Chondrocyte (in vitro differentiated cells): ENCODE measurements around the gene ZNF74. TPM values are rescaled to one million over a fixed set of nuclear protein-coding genes. Genes with fewer than 3 reads are reported as not detected.

Source experiments
- DNase-seq: peaks from one replicate; pipeline ENCODE4 v3.0.0; 2021; ENCODE audit warnings: mixed read lengths, low spot score
- H3K27ac Mint-ChIP-seq: one replicate; pipeline ENCODE4 v1.8.0; 2021; ENCODE audit warnings: mild to moderate bottlenecking, moderate library complexity, mixed read lengths; ENCODE audit not compliant: unreplicated experiment
- H3K27me3 Mint-ChIP-seq: 2 replicates; pipeline ENCODE4 v1.8.0; 2021; ENCODE audit warnings: low read depth, mixed read lengths
- H3K36me3 Mint-ChIP-seq: 2 replicates; pipeline ENCODE4 v1.8.0; 2021; ENCODE audit warnings: low read depth, mixed read lengths
- H3K4me1 Mint-ChIP-seq: 2 replicates; pipeline ENCODE4 v1.8.0; 2021; ENCODE audit warnings: low read depth, mild to moderate bottlenecking, mixed read lengths
- H3K4me3 Mint-ChIP-seq: one replicate; pipeline ENCODE4 v1.8.0; 2021; ENCODE audit warnings: mild to moderate bottlenecking, moderate library complexity, mixed read lengths; ENCODE audit not compliant: unreplicated experiment
- H3K9me3 Mint-ChIP-seq: 2 replicates; pipeline ENCODE4 v1.8.0; 2021; ENCODE audit warnings: low read depth, mixed read lengths
- total RNA-seq: library from RNA; stranded (reverse); gene quantifications from 3 replicates; pipeline ENCODE4 v1.2.1, GENCODE V29; 2021
- TF ChIP-seq, protein P1 (sequence below): fragments of 200-600 bp; sonication (generic); IDR thresholded peaks from 2 replicates; pipeline ENCODE4 v1.5.0; 2021; ENCODE audit warnings: antibody characterized with exemption, mild to moderate bottlenecking, moderate library complexity

The ZNF74 gene
- total RNA-seq, 1 donor from 2014 or later = 15.7 TPM

DNA sequence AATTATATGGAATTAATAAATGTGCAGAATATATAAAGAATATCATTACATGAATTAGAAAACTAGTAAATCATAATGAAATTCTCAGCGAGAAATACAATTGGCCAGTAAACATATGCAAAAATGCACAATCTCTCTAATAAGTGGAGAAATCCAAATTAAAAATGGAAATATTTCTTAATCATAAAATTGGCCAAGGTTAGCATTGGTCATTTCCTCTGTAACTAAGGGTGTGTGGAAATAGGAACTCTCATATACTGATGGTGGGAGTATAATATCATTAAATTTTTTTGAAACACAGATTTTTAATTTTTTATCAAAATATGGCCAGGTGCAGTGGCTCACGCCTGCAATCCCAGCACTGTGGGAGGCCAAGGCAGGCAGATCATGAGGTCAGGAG, 7.6 kb upstream of the ZNF74 start:
- H3K9me3 Mint-ChIP-seq = peaks cover 6% of the 10 kb centered on the region
- H3K36me3 Mint-ChIP-seq = no peaks in the 10 kb centered on the region
- peaks cover 21% of the 10 kb centered on the region for H3K27me3 Mint-ChIP-seq
- H3K4me1 Mint-ChIP-seq = no peaks in the 10 kb centered on the region
- H3K27ac Mint-ChIP-seq = no peak overlapping the region
- H3K4me3 Mint-ChIP-seq = no peak overlapping the region
- DNase-seq = no peak
- TF ChIP-seq, protein P1, sequence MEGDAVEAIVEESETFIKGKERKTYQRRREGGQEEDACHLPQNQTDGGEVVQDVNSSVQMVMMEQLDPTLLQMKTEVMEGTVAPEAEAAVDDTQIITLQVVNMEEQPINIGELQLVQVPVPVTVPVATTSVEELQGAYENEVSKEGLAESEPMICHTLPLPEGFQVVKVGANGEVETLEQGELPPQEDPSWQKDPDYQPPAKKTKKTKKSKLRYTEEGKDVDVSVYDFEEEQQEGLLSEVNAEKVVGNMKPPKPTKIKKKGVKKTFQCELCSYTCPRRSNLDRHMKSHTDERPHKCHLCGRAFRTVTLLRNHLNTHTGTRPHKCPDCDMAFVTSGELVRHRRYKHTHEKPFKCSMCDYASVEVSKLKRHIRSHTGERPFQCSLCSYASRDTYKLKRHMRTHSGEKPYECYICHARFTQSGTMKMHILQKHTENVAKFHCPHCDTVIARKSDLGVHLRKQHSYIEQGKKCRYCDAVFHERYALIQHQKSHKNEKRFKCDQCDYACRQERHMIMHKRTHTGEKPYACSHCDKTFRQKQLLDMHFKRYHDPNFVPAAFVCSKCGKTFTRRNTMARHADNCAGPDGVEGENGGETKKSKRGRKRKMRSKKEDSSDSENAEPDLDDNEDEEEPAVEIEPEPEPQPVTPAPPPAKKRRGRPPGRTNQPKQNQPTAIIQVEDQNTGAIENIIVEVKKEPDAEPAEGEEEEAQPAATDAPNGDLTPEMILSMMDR = no peak

DNA sequence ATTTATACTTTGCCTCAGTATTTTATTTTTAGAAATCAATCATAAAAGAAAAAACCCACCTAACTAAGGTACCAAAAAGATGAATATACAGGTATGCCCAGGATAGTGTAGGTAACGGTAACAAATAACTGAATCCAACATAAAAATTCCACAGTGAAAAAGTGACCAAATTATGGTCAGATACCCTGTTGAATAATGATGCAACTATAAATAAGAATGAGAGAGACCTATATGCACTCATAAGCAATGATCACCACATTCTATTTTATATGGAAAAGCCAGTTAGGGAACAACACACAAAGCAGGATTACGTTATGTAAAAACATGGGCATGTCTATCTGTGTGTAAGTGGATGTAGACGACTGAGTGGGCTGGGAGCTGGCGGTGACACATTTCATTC, 7.0 kb upstream of the ZNF74 start:
- TF ChIP-seq, protein P1 = no peak
- Mint-ChIP-seq H3K27ac (no peak overlapping the region), H3K4me1 (no peaks in the 10 kb centered on the region), H3K4me3 (no peak overlapping the region), H3K36me3 (no peaks in the 10 kb centered on the region), H3K27me3 (peaks cover 17% of the 10 kb centered on the region), H3K9me3 (peaks cover 6% of the 10 kb centered on the region)
- DNase-seq = no peak

DNA sequence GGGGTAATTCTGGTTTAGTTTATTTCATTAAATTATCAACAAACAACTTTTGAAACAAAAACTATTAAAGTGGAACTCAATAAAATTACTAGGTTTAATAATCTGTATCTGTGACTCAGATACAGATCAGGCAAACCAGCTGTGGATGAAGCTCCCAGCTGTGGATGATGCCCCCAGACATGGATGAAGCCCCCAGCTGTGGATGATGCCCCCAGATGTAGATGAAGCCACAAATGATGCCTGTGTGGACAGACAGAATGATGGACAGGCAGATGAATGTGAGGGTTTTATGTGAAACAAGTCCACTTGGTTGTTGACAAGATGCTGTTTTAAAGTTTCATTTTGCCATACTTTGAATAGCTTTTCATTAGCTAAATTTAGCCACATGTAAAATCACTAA, 5.8 kb upstream of the ZNF74 start:
- TF ChIP-seq, protein P1 = no peak
- H3K9me3 Mint-ChIP-seq = peaks cover 6% of the 10 kb centered on the region
- H3K36me3 Mint-ChIP-seq = no peaks in the 10 kb centered on the region
- no peak for DNase-seq
- H3K4me3 Mint-ChIP-seq = no peak overlapping the region
- peaks cover 15% of the 10 kb centered on the region for H3K27me3 Mint-ChIP-seq
- peaks cover under 1% of the 10 kb centered on the region for H3K4me1 Mint-ChIP-seq
- H3K27ac Mint-ChIP-seq = no peak overlapping the region

DNA sequence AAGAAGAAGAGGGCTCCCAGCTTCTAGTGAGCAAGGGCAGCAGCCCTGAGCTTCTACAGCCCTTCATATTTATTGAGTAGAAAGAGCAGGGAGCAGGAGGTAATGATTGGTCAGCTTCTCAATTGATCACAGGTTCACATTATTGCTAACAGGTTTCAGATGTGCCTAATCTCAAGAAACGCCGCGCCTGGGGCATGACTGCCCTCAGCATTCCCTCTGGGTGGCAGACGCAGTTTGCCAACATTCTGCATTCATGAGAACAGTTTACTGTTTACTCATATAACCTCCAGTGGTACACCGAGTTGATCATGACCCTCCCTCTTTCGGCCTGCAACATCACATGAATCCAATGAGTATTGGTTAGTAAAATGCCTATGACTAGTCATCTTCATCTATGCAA, 4.7 kb upstream of the ZNF74 start:
- H3K4me3 Mint-ChIP-seq = no peak overlapping the region
- H3K9me3 Mint-ChIP-seq = peaks cover 6% of the 10 kb centered on the region
- H3K4me1 Mint-ChIP-seq = peaks cover 7% of the 10 kb centered on the region
- H3K27ac Mint-ChIP-seq = no peak overlapping the region
- TF ChIP-seq, protein P1 = no peak
- no peak for DNase-seq
- H3K27me3 Mint-ChIP-seq = peaks cover 9% of the 10 kb centered on the region
- no peaks in the 10 kb centered on the region for H3K36me3 Mint-ChIP-seq

DNA sequence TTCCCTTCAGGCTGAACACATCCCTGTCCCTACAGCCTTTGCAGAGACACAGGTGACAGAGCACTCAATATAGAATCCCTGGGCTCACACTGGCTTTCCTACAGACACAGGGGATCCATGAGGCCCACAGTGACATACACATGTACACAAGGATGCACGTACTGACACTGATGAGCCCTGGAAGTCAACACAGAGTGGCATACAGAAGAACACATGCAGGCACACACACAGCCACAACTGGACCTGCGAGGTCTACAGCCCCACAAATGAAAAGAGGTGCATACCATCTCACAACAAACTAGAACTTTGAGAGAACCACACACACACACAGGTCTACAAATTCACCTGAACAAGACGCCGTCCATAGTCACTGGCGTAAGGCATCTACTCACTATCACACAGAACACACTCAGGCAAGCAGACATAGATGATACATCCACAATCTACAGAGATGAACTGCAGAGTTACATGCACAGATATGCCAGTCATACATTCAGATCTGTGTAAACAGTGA, 3.5 kb upstream of the ZNF74 start:
- no peak for DNase-seq
- H3K9me3 Mint-ChIP-seq = peaks cover 6% of the 10 kb centered on the region
- H3K27ac Mint-ChIP-seq = no peak overlapping the region
- H3K27me3 Mint-ChIP-seq = peaks cover 8% of the 10 kb centered on the region
- no peak overlapping the region for H3K4me3 Mint-ChIP-seq
- H3K36me3 Mint-ChIP-seq = no peaks in the 10 kb centered on the region
- H3K4me1 Mint-ChIP-seq = peaks cover 18% of the 10 kb centered on the region
- TF ChIP-seq, protein P1 = no peak
